DOHH2 (cell line): ENCODE data around the gene TUBG2.

Source experiments
- EZH2phosphoT487 ChIP-seq: fragments of 200-600 bp; sonication (generic); IDR thresholded peaks from 2 replicates; pipeline ENCODE4 v1.6.1; 2017; ENCODE audit warnings: borderline replicate concordance, mild to moderate bottlenecking, antibody characterized with exemption, low read length, moderate library complexity, mixed read lengths
- TF ChIP-seq, protein P1 (sequence below): fragments of 200-600 bp; sonication (generic); IDR thresholded peaks from one replicate; pipeline ENCODE4 v1.5.1; 2014; ENCODE audit warnings: antibody characterized with exemption, mild to moderate bottlenecking, low read depth, low read length; ENCODE audit not compliant: poor library complexity, severe bottlenecking

GRCh38 chr17:42687707-42688320 lies 28.7 kb downstream of the TUBG2 start:
- TF ChIP-seq, protein P1, sequence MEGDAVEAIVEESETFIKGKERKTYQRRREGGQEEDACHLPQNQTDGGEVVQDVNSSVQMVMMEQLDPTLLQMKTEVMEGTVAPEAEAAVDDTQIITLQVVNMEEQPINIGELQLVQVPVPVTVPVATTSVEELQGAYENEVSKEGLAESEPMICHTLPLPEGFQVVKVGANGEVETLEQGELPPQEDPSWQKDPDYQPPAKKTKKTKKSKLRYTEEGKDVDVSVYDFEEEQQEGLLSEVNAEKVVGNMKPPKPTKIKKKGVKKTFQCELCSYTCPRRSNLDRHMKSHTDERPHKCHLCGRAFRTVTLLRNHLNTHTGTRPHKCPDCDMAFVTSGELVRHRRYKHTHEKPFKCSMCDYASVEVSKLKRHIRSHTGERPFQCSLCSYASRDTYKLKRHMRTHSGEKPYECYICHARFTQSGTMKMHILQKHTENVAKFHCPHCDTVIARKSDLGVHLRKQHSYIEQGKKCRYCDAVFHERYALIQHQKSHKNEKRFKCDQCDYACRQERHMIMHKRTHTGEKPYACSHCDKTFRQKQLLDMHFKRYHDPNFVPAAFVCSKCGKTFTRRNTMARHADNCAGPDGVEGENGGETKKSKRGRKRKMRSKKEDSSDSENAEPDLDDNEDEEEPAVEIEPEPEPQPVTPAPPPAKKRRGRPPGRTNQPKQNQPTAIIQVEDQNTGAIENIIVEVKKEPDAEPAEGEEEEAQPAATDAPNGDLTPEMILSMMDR, result no peak
- TF ChIP-seq EZH2phosphoT487, result no peak
